DMS53 treated with DMSO at 0.1 percent for 48 hours (cell line): Measurements from ENCODE around the gene CREBBP.

ENCODE experiments used
- DNase-seq: peaks from one replicate; lab custom pipeline; 2025; ENCODE audit not compliant: unreplicated experiment; lab: John Stamatoyannopoulos, UW

The CREBBP gene

GRCh38 chr16:3879887-3880564 lies 487 bp downstream of the CREBBP start:
- no peak for DNase-seq

GRCh38 chr16:3879258-3879886 lies 1.1 kb downstream of the CREBBP start:
- DNase-seq, result no peak

- DNase-seq, result no peak
These were observed 1.9 kb downstream of the CREBBP start for GRCh38 chr16:3878610-3879009.

GRCh38 chr16:3876695-3877094 lies 3.8 kb downstream of the CREBBP start:
- no peak for DNase-seq

- no peak for DNase-seq
These were observed 4.4 kb downstream of the CREBBP start for GRCh38 chr16:3876160-3876559.

- no peak for DNase-seq
These were observed 5.5 kb downstream of the CREBBP start for GRCh38 chr16:3874794-3875692.

GRCh38 chr16:3874242-3874641 lies 6.3 kb downstream of the CREBBP start:
- no peak for DNase-seq

GRCh38 chr16:3873482-3874173 lies 6.9 kb downstream of the CREBBP start:
- DNase-seq, result no peak

GRCh38 chr16:3872216-3872895 lies 8.2 kb downstream of the CREBBP start:
- no peak for DNase-seq

GRCh38 chr16:3868967-3869366 lies 11.5 kb downstream of the CREBBP start:
- DNase-seq, result no peak

- no peak for DNase-seq
These were observed 12.0 kb downstream of the CREBBP start for GRCh38 chr16:3868556-3868955.

- no peak for DNase-seq
These were observed 13.6 kb downstream of the CREBBP start for GRCh38 chr16:3866703-3867431.

- no peak for DNase-seq
These were observed 15.3 kb downstream of the CREBBP start for GRCh38 chr16:3865241-3865640.

- DNase-seq, result no peak
These were observed 16.0 kb downstream of the CREBBP start for GRCh38 chr16:3864562-3864961.

GRCh38 chr16:3863587-3863986 lies 16.9 kb downstream of the CREBBP start:
- no peak for DNase-seq

GRCh38 chr16:3861808-3862451 lies 18.6 kb downstream of the CREBBP start:
- DNase-seq, result no peak

GRCh38 chr16:3859889-3860288 lies 20.6 kb downstream of the CREBBP start:
- no peak for DNase-seq

GRCh38 chr16:3858801-3859200 lies 21.7 kb downstream of the CREBBP start:
- DNase-seq, result no peak

GRCh38 chr16:3857189-3858043 lies 23.1 kb downstream of the CREBBP start:
- DNase-seq, result no peak
